Choroid plexus epithelial cell (primary cell): Measurements from ENCODE around the gene PYM1.
"Not testable (repeated sequence)": the region's sequence is repeated elsewhere in the genome, so short reads cannot be mapped to it uniquely, and the experiment has no call there.

Experiments used
- DNase-seq: peaks from one replicate; pipeline ENCODE4 v3.0.0-alpha.2; 2010; ENCODE audit warnings: low read depth
- H3K4me3 ChIP-seq: 2 replicates; pipeline ENCODE4 v1.5.1; 2011; ENCODE audit warnings: low read depth, mild to moderate bottlenecking, control low read depth, low read length, moderate library complexity
- TF ChIP-seq, protein P1 (sequence below): conservative IDR thresholded peaks from 2 replicates; pipeline ENCODE4 v1.5.1; 2011; ENCODE audit warnings: low read depth, mild to moderate bottlenecking, control low read depth, inconsistent platforms, low read length, moderate library complexity

PYM1 gene

DNA sequence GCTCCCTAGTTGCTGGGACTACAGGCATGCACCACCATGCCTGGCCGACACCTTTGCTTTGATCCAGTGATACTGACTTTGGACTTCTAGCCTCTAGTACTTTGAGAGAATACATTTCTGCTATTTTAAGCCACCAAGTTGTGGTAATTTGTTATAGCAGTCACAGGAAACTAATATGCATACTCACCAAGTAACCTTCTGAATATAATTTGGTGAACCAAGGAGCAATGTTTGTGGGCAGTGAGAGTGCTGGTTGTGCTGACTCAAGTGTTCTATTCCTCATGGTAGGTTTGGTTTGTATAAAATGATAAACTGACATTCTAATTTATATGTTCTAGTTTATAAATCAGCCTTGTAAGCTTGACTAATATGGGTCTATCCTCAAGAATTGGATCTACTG is 42.6 kb downstream of the PYM1 start:
- TF ChIP-seq, protein P1, sequence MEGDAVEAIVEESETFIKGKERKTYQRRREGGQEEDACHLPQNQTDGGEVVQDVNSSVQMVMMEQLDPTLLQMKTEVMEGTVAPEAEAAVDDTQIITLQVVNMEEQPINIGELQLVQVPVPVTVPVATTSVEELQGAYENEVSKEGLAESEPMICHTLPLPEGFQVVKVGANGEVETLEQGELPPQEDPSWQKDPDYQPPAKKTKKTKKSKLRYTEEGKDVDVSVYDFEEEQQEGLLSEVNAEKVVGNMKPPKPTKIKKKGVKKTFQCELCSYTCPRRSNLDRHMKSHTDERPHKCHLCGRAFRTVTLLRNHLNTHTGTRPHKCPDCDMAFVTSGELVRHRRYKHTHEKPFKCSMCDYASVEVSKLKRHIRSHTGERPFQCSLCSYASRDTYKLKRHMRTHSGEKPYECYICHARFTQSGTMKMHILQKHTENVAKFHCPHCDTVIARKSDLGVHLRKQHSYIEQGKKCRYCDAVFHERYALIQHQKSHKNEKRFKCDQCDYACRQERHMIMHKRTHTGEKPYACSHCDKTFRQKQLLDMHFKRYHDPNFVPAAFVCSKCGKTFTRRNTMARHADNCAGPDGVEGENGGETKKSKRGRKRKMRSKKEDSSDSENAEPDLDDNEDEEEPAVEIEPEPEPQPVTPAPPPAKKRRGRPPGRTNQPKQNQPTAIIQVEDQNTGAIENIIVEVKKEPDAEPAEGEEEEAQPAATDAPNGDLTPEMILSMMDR: no peak
- no peak for DNase-seq
- H3K4me3 ChIP-seq: no peak overlapping the region

DNA sequence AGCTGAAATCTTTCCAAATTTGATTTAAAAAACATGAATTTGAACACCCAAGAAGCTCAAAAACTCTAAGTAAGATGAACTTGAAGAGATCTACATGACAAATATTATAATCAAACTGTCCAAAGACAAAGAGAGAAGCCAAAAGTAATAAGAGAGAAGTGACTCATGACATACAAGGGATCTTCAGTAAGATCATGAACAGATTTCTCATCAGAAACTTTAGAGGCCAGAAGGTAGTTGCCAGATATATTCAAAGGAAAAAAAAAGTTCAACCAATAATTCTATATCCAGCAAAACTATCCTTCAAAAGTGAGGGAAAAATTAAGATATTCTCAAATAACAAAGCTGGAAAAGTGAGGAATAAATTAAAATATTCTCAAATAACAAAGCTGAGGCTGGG is 49.9 kb downstream of the PYM1 start:
- H3K4me3 ChIP-seq: no peak overlapping the region
- TF ChIP-seq, protein P1: no peak
- no peak for DNase-seq

DNA sequence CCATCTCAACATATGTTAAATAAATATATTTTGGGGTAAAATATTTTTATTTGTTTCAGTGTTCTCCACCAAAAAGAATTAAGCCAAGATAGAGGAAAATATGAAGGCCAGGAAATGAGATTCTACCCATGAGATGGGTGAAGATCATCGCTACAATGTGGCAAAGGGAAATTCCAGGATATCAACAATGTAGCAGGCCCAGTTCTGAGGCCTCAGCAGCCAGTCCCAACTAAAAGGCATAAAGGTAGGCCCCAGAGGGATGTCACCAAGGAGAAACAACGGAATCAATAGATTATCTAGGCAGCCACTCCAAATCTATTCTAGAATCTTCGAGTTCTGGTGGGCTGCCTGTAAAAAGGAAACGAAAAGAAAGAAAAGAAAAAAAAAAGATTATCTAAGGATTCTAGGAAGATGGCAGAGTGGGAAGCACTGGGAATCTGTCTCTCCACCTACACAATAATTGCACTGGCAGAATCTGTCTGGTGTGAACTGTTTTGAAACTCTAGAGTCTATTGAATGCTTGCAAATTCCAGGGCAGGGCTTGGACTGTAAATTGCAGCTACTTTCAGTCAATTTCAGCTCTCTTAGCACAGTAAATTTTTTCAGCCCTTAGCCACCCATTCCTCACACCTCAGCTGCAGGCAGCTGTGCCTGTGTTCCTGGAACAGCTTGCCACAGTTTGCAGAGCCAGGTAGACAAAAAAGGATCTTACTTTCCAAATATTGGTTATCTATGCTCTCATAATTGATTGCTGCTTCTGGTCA is 51.8 kb downstream of the PYM1 start:
- DNase-seq: no peak
- TF ChIP-seq, protein P1: no peak
- no peak overlapping the region for H3K4me3 ChIP-seq

DNA sequence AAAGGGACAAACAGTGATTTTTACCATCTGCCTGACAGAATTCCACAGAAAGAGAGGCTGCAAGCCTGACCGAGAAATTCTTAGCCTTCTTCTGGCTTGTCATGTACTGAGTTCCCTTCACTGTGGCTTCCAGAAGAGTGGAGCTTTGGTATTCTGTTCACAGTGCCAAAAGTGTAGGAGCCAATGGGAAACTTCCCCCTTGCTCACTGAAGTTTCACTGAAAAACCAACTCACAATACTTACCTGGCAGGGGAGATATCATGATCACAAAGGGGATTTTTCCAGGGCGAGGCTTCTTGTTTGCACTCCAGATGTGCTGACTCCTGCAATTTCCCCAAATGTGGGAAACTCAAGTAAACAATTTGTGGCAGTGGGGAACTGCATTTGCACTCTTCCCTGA is 53.3 kb downstream of the PYM1 start:
- no peak for DNase-seq
- TF ChIP-seq, protein P1: no peak
- no peak overlapping the region for H3K4me3 ChIP-seq

DNA sequence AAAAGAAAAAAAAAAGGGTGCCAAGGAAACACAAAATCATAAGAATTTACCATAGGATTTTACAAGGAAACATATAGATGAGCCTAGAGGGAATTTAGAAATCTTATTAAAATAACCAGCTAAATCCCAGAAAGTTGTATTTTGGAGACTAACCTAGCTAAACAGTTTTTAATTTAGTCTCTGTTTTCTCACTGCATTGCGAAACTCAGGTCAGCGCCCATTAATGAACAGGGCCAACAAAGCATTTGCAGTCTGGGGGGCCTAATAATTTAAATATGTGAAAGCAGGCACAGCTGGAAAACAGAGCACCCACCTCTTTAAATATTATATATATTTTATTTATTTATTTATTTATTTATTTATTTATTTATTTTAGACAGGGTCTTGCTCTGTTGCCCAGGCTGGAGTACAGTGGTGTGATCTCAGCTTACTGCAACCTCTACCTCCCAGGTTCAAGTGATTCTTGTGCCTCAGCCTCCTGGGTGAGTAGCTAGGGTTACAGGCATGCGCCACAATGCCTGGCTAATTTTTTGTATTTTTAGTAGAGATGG is 61.2 kb downstream of the PYM1 start:
- not testable (repeated sequence) for H3K4me3 ChIP-seq, DNase-seq

DNA sequence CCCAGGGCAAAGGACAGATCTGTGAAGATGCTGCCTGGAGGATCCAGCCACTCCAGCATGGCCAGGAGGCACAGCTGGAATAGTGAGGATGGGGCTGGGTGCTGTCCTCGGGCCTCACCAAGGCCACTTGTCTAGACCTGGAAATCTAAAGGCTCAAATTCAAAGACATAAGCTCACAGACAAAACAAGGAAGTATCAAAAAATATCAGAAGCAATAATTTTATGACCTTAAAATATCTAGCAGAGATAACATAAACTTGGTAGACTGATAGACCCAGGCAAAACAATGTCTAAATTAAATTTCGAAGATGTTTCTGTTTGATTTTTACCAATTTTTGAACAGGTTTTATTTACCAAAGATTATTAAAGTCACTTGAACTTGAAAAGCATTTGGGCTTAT is 62.4 kb downstream of the PYM1 start:
- no peak for DNase-seq
- TF ChIP-seq, protein P1: no peak
- H3K4me3 ChIP-seq: no peak overlapping the region

DNA sequence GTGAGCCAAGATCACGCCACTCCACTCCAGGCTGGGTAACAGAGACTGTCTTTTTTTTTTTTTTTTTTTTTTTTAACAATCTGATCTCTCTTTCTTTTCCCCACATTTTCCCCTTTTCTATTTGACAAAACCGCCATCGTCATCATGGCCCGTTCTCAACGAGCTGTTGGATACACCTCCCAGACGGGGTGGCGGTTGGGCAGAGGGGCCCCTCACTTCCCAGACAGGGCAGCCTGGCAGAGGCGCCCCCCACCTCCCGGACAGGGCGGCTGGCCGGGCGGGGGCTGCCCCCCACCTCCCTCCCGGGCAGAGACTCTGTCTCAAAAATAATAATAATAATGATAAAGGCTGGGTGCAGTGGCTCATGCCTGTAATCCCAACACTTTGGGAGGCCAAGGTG is 64.8 kb downstream of the PYM1 start:
- not testable (repeated sequence) for H3K4me3 ChIP-seq, DNase-seq

DNA sequence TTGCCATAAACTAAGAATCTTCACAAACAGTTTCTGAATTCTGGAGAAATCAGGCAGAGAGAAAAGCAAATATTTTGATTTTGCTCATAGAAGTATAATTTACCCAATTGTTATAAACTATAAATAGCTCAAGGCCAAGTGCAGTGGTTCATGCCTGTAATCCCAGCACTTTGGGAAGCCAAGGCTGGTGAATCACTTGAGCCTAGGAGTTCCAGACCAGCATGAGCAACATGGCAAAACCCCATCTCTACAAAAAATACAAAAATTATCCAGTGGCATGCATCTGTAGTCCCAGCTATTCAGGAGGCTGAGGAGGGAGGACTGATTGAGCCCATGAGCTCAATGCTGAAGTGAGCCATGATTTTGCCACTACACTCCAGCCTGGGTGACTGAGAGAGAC is 65.4 kb downstream of the PYM1 start:
- TF ChIP-seq, protein P1: no peak
- no peak for DNase-seq

More for the DNA sequence above, 65.4 kb downstream of the PYM1 start:
- H3K4me3 ChIP-seq: no peak overlapping the region
